ENCODE data around the gene UQCC2.

- TF ChIP-seq CTCF (IDR thresholded peaks at IDR 0.05) (no peak), POLR2A (IDR thresholded peaks at IDR 0.05) (no peak)
Observed at GRCh38 chr6:33699739-33700138, 11.8 kb downstream of the UQCC2 start.
